Trophoblast cell (in vitro differentiated cells and primary cell): ENCODE results near the gene F7.
"Not testable (repeated sequence)": the region's sequence is repeated elsewhere in the genome, so short reads cannot be mapped to it uniquely, and the experiment has no call there.

Experiments used
- DNase-seq, 2 donors: peaks; one replicate each; pipeline ENCODE4 v3.0.0-alpha.2; 2016
- H2AFZ ChIP-seq: 2 replicates; pipeline ENCODE4 v1.6.1; 2013; ENCODE audit warnings: low read length, moderate library complexity, mild to moderate bottlenecking; ENCODE audit not compliant: insufficient read depth, poor library complexity
- H2AK5ac ChIP-seq: 2 replicates; pipeline ENCODE4 v1.6.1; 2013; ENCODE audit warnings: mild to moderate bottlenecking, low read length
- H2BK120ac ChIP-seq: 2 replicates; pipeline ENCODE4 v1.6.1; 2013; ENCODE audit warnings: low read length, mild to moderate bottlenecking, moderate library complexity; ENCODE audit not compliant: insufficient read depth, poor library complexity
- H2BK12ac ChIP-seq: 2 replicates; pipeline ENCODE4 v1.6.1; 2013; ENCODE audit warnings: mild to moderate bottlenecking, low read length, moderate library complexity
- H2BK5ac ChIP-seq: 2 replicates; pipeline ENCODE4 v1.6.1; 2013; ENCODE audit warnings: low read length, low read depth, moderate library complexity, mild to moderate bottlenecking; ENCODE audit not compliant: poor library complexity
- H3K14ac ChIP-seq: 2 replicates; pipeline ENCODE4 v1.6.1; 2013; ENCODE audit warnings: mild to moderate bottlenecking, low read length
- H3K18ac ChIP-seq: 2 replicates; pipeline ENCODE4 v1.6.1; 2013; ENCODE audit warnings: mild to moderate bottlenecking, low read length
- H3K23ac ChIP-seq: 2 replicates; pipeline ENCODE4 v1.6.1; 2013; ENCODE audit warnings: low read length
- H3K27ac ChIP-seq: 2 replicates; pipeline ENCODE4 v1.5.1; 2013; ENCODE audit warnings: low read depth, mild to moderate bottlenecking, inconsistent platforms, low read length, moderate library complexity
- H3K27me3 ChIP-seq: 2 replicates; pipeline ENCODE4 v1.6.1; 2013; ENCODE audit warnings: inconsistent platforms, mild to moderate bottlenecking, low read length, moderate library complexity; ENCODE audit not compliant: insufficient read depth
- H3K36me3 ChIP-seq, 2 experiments: 1 replicate in 1 of 2; 2 replicates in 1 of 2; pipeline ENCODE4 v1.6.1; 2013; ENCODE audit warnings: low read length in 2 of 2, mild to moderate bottlenecking in 2 of 2, moderate library complexity in 1 of 2; ENCODE audit not compliant: insufficient read depth in 2 of 2, control insufficient read depth in 1 of 2
- H3K4ac ChIP-seq: 2 replicates; pipeline ENCODE4 v1.6.1; 2013; ENCODE audit warnings: low read depth, mild to moderate bottlenecking, low read length, moderate library complexity
- H3K4me1 ChIP-seq, 2 experiments: 1 replicate in 1 of 2; 2 replicates in 1 of 2; pipeline ENCODE4 v1.6.1; 2013; ENCODE audit warnings: low read length in 2 of 2, mild to moderate bottlenecking in 2 of 2, moderate library complexity in 1 of 2; ENCODE audit not compliant: insufficient read depth in 2 of 2, control insufficient read depth in 1 of 2
- H3K4me2 ChIP-seq: 2 replicates; pipeline ENCODE4 v1.6.1; 2013; ENCODE audit warnings: inconsistent platforms, mild to moderate bottlenecking, low read length, moderate library complexity
- H3K4me3 ChIP-seq: 2 replicates; pipeline ENCODE4 v1.5.1; 2013; ENCODE audit warnings: mild to moderate bottlenecking, low read depth, low read length, inconsistent platforms
- H3K79me1 ChIP-seq: one replicate; pipeline ENCODE4 v1.6.1; 2013; ENCODE audit warnings: low read length
- H3K79me2 ChIP-seq: 2 replicates; pipeline ENCODE4 v1.6.1; 2013; ENCODE audit warnings: low read length, mild to moderate bottlenecking; ENCODE audit not compliant: control insufficient read depth, insufficient read depth, poor library complexity
- H3K9ac ChIP-seq: 2 replicates; pipeline ENCODE4 v1.6.1; 2013; ENCODE audit warnings: mild to moderate bottlenecking, low read length
- H3K9me3 ChIP-seq: 2 replicates; pipeline ENCODE4 v1.6.1; 2013; ENCODE audit warnings: low read depth, mild to moderate bottlenecking, control low read depth, inconsistent platforms, low read length; ENCODE audit not compliant: insufficient read depth
- H4K12ac ChIP-seq: 2 replicates; pipeline ENCODE4 v1.6.1; 2013; ENCODE audit warnings: low read depth, mild to moderate bottlenecking, low read length, moderate library complexity
- H4K8ac ChIP-seq: 2 replicates; pipeline ENCODE4 v1.6.1; 2013; ENCODE audit warnings: low read depth, mild to moderate bottlenecking, low read length, moderate library complexity
- H4K91ac ChIP-seq: one replicate; pipeline ENCODE4 v1.6.1; 2013; ENCODE audit warnings: low read depth, mild to moderate bottlenecking, low read length, moderate library complexity
- WGBS: extraction: QIAGEN DNeasy Blood & Tissue Kit; methylation state at CpG from one replicate; pipeline ENCODE4 v1.1.7; 2013; ENCODE audit warnings: missing lambda C conversion rate; ENCODE audit not compliant: insufficient read length, insufficient coverage; ENCODE audit errors: extremely low coverage; 5-methylcytosine and 5-hydroxymethylcytosine counted together

Gene F7

DNA sequence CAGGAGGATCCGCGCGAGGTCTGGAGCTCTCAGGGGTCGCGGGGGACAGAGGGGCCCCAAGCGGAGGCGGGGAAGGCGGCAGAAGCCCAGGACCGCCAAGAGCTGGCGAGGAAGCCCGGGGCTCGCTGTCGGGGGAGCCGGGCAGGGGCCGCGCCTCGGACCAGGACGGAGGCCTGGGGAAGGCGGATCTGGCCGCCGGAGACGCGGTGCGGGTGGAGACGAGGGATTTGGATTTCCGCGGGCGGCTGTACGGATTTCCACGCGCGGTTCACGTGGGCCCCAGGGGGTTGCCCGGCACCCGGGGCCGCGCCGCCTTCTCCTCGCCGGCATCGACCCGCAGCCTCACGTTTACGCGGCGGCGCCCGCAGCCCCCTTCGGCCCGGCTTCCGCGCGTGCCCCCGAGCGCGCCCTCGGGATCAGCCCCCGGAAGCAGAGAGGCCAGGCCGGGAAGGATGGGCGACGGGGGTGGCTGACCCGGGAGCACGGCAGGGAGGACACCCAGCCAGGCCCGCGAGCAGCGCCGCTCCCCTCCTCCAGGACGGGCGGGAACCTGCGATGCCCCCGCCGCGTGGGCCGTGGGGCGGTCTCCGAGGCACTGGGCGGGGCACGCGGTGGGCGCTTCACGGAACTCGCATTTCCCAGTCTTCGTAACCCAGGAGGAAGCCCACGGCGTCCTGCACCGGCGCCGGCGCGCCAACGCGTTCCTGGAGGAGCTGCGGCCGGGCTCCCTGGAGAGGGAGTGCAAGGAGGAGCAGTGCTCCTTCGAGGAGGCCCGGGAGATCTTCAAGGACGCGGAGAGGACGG, 4.7 kb downstream of the F7 start:
- Histone ChIP-seq H3K9me3 (peaks cover 23% of the 10 kb centered on the region), H3K27me3 (peaks cover 15% of the 10 kb centered on the region), H3K14ac (no peak overlapping the region), H3K79me2 (no peaks in the 10 kb centered on the region), H3K4me3 (peak overlapping the region; percentile 58), H3K4me2 (peak overlapping the region; percentile 45), H3K23ac (no peak overlapping the region), H3K27ac (no peak overlapping the region), H3K4ac (no peak overlapping the region), H2BK12ac (no peak overlapping the region), H4K91ac (no peak overlapping the region), H3K36me3 (no peaks in the 10 kb centered on the region), H3K4me1 (no peaks in the 10 kb centered on the region), H2AFZ (no peak overlapping the region), H3K79me1 (no peaks in the 10 kb centered on the region), H2AK5ac (no peak overlapping the region), H3K18ac (no peak overlapping the region), H3K9ac (no peak overlapping the region), H2BK120ac (no peak overlapping the region), H4K12ac (no peak overlapping the region), H4K8ac (no peak overlapping the region), H2BK5ac (no peak overlapping the region)
- WGBS = no CpG with 5 or more reads among the region's 99 CpGs
- no peak for DNase-seq

- Histone ChIP-seq H3K4ac (no peak overlapping the region), H3K9ac (no peak overlapping the region), H3K4me1 (no peaks in the 10 kb centered on the region), H3K27me3 (peaks cover 15% of the 10 kb centered on the region), H3K79me2 (no peaks in the 10 kb centered on the region), H2BK5ac (no peak overlapping the region), H4K8ac (no peak overlapping the region), H3K4me3 (no peak overlapping the region), H4K12ac (no peak overlapping the region), H3K79me1 (no peaks in the 10 kb centered on the region), H2AK5ac (no peak overlapping the region), H3K27ac (no peak overlapping the region), H4K91ac (no peak overlapping the region), H2AFZ (no peak overlapping the region), H3K36me3 (no peaks in the 10 kb centered on the region), H3K9me3 (peaks cover 26% of the 10 kb centered on the region), H3K14ac (no peak overlapping the region), H3K18ac (no peak overlapping the region), H2BK12ac (no peak overlapping the region), H2BK120ac (no peak overlapping the region), H3K4me2 (no peak overlapping the region), H3K23ac (no peak overlapping the region)
- no CpG with 5 or more reads among the region's 49 CpGs for WGBS
- DNase-seq = no peak
These were observed 5.3 kb downstream of the F7 start for GRCh38 chr13:113110852-113111315.

GRCh38 chr13:113111821-113112220, 6.2 kb downstream of the F7 start:
- H3K4me3 ChIP-seq, H3K27ac ChIP-seq, DNase-seq, H4K12ac ChIP-seq, H3K4me1 ChIP-seq, H3K4me2 ChIP-seq, H2AK5ac ChIP-seq, H2BK5ac ChIP-seq, H2BK12ac ChIP-seq, H3K4ac ChIP-seq, H3K18ac ChIP-seq, H4K8ac ChIP-seq, H3K79me2 ChIP-seq, H3K36me3 ChIP-seq, H2BK120ac ChIP-seq, H4K91ac ChIP-seq, H3K14ac ChIP-seq, H3K79me1 ChIP-seq, H3K9ac ChIP-seq, H2AFZ ChIP-seq, H3K23ac ChIP-seq: not testable (repeated sequence)
- no CpG with 5 or more reads among the region's 5 CpGs for WGBS
- Histone ChIP-seq H3K9me3 (peaks cover 26% of the 10 kb centered on the region), H3K27me3 (peaks cover 15% of the 10 kb centered on the region)

GRCh38 chr13:113112475-113112874, 6.9 kb downstream of the F7 start:
- not testable (repeated sequence) for H3K79me2 ChIP-seq, H2BK120ac ChIP-seq, H4K91ac ChIP-seq, H3K9ac ChIP-seq, H2AFZ ChIP-seq, H2AK5ac ChIP-seq, H3K4me3 ChIP-seq, H3K14ac ChIP-seq, H4K12ac ChIP-seq, H3K4ac ChIP-seq, H4K8ac ChIP-seq, H3K79me1 ChIP-seq, H3K4me2 ChIP-seq, DNase-seq, H3K4me1 ChIP-seq, H2BK5ac ChIP-seq, H3K36me3 ChIP-seq, H2BK12ac ChIP-seq, H3K23ac ChIP-seq, H3K27ac ChIP-seq, H3K18ac ChIP-seq
- Histone ChIP-seq H3K27me3 (peaks cover 15% of the 10 kb centered on the region), H3K9me3 (peaks cover 26% of the 10 kb centered on the region)
- no CpG with 5 or more reads among the region's 1 CpG for WGBS
